H1 (cell line): ENCODE results near the gene NR1H3. TPM values are rescaled to one million over a fixed set of nuclear protein-coding genes. Genes with fewer than 3 reads are reported as not detected.

Experiments used
- BRCA1 ChIP-seq: IDR thresholded peaks from 2 replicates; pipeline ENCODE4 v1.6.1; 2012; ENCODE audit warnings: low read depth, low read length, improper control_type of control experiment
- CEBPB ChIP-seq: IDR thresholded peaks from 2 replicates; pipeline ENCODE4 v1.6.1; 2012; ENCODE audit warnings: low read depth, low read length
- CHD1 ChIP-seq: IDR thresholded peaks from 2 replicates; pipeline ENCODE4 v1.6.1; 2012; ENCODE audit warnings: low read depth, low read length, improper control_type of control experiment
- CREB1 ChIP-seq: IDR thresholded peaks from 2 replicates; pipeline ENCODE4 v1.6.1; 2012; ENCODE audit warnings: inconsistent platforms
- CTBP2 ChIP-seq: IDR thresholded peaks from 2 replicates; pipeline ENCODE4 v1.7.0; 2011; ENCODE audit warnings: borderline replicate concordance, mild to moderate bottlenecking, moderate library complexity, mixed read lengths, low read length; ENCODE audit not compliant: insufficient read depth, insufficient read length
- FOSL1 ChIP-seq: IDR thresholded peaks from 2 replicates; pipeline ENCODE4 v1.6.1; 2011; ENCODE audit warnings: mild to moderate bottlenecking, low read depth, low read length, moderate library complexity; ENCODE audit not compliant: insufficient read depth
- GTF2F1 ChIP-seq: IDR thresholded peaks from 2 replicates; pipeline ENCODE4 v1.6.1; 2012; ENCODE audit warnings: low read depth, low read length, improper control_type of control experiment, borderline replicate concordance
- HDAC6 ChIP-seq: IDR thresholded peaks from one replicate; pipeline ENCODE4 v1.7.1; 2012; ENCODE audit warnings: low read depth, mild to moderate bottlenecking, inconsistent platforms, low read length, moderate library complexity
- JUN ChIP-seq: IDR thresholded peaks from 2 replicates; pipeline ENCODE4 v1.6.1; 2011; ENCODE audit warnings: low read depth, mild to moderate bottlenecking, improper control_type of control experiment, low read length
- MAX ChIP-seq: IDR thresholded peaks from 2 replicates; pipeline ENCODE4 v1.6.1; 2012; ENCODE audit warnings: inconsistent platforms
- NANOG ChIP-seq: IDR thresholded peaks from 2 replicates; pipeline ENCODE4 v1.6.1; 2011; ENCODE audit warnings: low read length, low read depth, mild to moderate bottlenecking, inconsistent platforms; ENCODE audit not compliant: insufficient read depth, poor library complexity, severe bottlenecking
- PHF8 ChIP-seq: fragments of 200-600 bp; sonication (generic); conservative IDR thresholded peaks from 2 replicates; pipeline ENCODE4 v1.7.1; 2012; ENCODE audit warnings: low read depth, mild to moderate bottlenecking, inconsistent platforms, low read length, moderate library complexity
- POLR2A ChIP-seq, 2 experiments: IDR thresholded peaks; 1 replicate in 1 of 2; 2 replicates in 1 of 2; pipeline ENCODE4 v1.6.1; 2011; ENCODE audit warnings: low read depth in 2 of 2, low read length in 2 of 2, mild to moderate bottlenecking in 2 of 2; ENCODE audit errors: control extremely low read depth in 1 of 2
- POLR2AphosphoS5 ChIP-seq: IDR thresholded peaks from 2 replicates; pipeline ENCODE4 v1.6.1; 2011; ENCODE audit warnings: low read depth, low read length
- RAD21 ChIP-seq, 2 experiments: IDR thresholded peaks in 1 of 2; conservative IDR thresholded peaks in 1 of 2; 2 replicates each; pipeline ENCODE4 v1.6.1; 2011; ENCODE audit warnings: low read depth in 2 of 2, low read length in 2 of 2, improper control_type of control experiment in 1 of 2, inconsistent platforms in 1 of 2, mild to moderate bottlenecking in 1 of 2, moderate library complexity in 1 of 2
- SIRT6 ChIP-seq: IDR thresholded peaks from one replicate; pipeline ENCODE4 v1.7.1; 2012; ENCODE audit warnings: low read length, inconsistent platforms
- SP1 ChIP-seq: IDR thresholded peaks from 2 replicates; pipeline ENCODE4 v1.6.1; 2011; ENCODE audit warnings: low read depth, low read length
- SP4 ChIP-seq: IDR thresholded peaks from 2 replicates; pipeline ENCODE4 v1.6.1; 2012; ENCODE audit warnings: low read length, inconsistent platforms
- SRF ChIP-seq: IDR thresholded peaks from 2 replicates; pipeline ENCODE4 v1.6.1; 2011; ENCODE audit warnings: mild to moderate bottlenecking, low read depth, low read length, moderate library complexity
- TAF1 ChIP-seq: IDR thresholded peaks from 2 replicates; pipeline ENCODE4 v1.6.1; 2011; ENCODE audit warnings: mild to moderate bottlenecking, low read depth, low read length
- ZNF274 ChIP-seq: IDR thresholded peaks from 2 replicates; pipeline ENCODE4 v1.7.0; 2012; ENCODE audit warnings: low read length, borderline replicate concordance; ENCODE audit errors: extremely low read depth
- polyA plus RNA-seq, 7 experiments: library from polyadenylated mRNA; depleted of rRNA in 3 of 7; stranded (reverse) in 5 of 7; unstranded in 2 of 7; fragments of >200 nt in 5 of 7; fragments of 200-250 nt in 2 of 7; gene quantifications; 1 replicate in 5 of 7; 2 replicates in 1 of 7; 4 replicates in 1 of 7; pipeline versions ENCODE4 v1.2.1 to v1.2.3, GENCODE V29; 2011 to 2013; ENCODE audit warnings: missing spikeins in 2 of 7, mixed read lengths in 2 of 7
- total RNA-seq: library from RNA; stranded (reverse); fragmentation: NEBNext Ultra II Directional; extraction: Animal tissue kit (Norgen Biotek cat#: 25700); gene quantifications from 2 replicates; pipeline ENCODE4 v1.2.1, GENCODE V29; 2021
- TF ChIP-seq, protein P1 (sequence below): IDR thresholded peaks from 2 replicates; pipeline ENCODE4 v1.6.1; 2012; ENCODE audit warnings: low read length, inconsistent platforms

The NR1H3 gene
- total and polyA plus RNA-seq, 2 of the 8 experiments (the other 6 are each of a cell fraction or from before 2014, with no cell fraction given), result 19.9 to 42.1 TPM

- TF ChIP-seq, protein P1, sequence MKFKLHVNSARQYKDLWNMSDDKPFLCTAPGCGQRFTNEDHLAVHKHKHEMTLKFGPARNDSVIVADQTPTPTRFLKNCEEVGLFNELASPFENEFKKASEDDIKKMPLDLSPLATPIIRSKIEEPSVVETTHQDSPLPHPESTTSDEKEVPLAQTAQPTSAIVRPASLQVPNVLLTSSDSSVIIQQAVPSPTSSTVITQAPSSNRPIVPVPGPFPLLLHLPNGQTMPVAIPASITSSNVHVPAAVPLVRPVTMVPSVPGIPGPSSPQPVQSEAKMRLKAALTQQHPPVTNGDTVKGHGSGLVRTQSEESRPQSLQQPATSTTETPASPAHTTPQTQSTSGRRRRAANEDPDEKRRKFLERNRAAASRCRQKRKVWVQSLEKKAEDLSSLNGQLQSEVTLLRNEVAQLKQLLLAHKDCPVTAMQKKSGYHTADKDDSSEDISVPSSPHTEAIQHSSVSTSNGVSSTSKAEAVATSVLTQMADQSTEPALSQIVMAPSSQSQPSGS, result no peak
- TF ChIP-seq SRF (no peak), ZNF274 (no peak), NANOG (no peak), PHF8 (0 out of 2 replicates have a peak, but pooled peaks have one; percentile 26), TAF1 (peak; percentile 64), RAD21 (IDR thresholded peaks at IDR 0.05 in 1 of 2, conservative IDR thresholded peaks at IDR 0.05 in 1 of 2; ENCODE audit: low read depth in 2 of 2, low read length in 2 of 2) (peak; percentile 42 to 61), SIRT6 (no peak), GTF2F1 (no peak), CEBPB (peak; percentile 92), POLR2AphosphoS5 (peak; percentile 56; the same call in 1 of the 2 replicates), CTBP2 (no peak), SP4 (no peak), BRCA1 (no peak), CREB1 (no peak), HDAC6 (no peak), SP1 (no peak), MAX (peak; percentile 63), FOSL1 (no peak), JUN (no peak), CHD1 (no peak), POLR2A (IDR thresholded peaks at IDR 0.05; ENCODE audit: control extremely low read depth in 1 of 2, low read depth in 2 of 2, low read length in 2 of 2) (peak in 1 of 2 experiments; percentile 45; a peak in 1 of 3 replicates)
Observed at GRCh38 chr11:47257517-47258316, at the start of gene NR1H3 (continued).
